HuH-7.5 (cell line): ENCODE measurements around the gene MATCAP1.
A peak's percentile ranks its signal among the peaks of the same experiment; 100 is the strongest.

ENCODE experiments used
- DNase-seq: peaks from one replicate; pipeline ENCODE4 v3.0.0; 2011; ENCODE audit warnings: low spot score

MATCAP1 gene

GRCh38 chr16:67183627-67184452 is at the start of gene MATCAP1:
Gene MATCAP1 (minus strand): TSS chr16:67183963. CDS start chr16:67180610, 3,353 bp downstream.
- peak; percentile 99 for DNase-seq

- no peak for DNase-seq
Observed at GRCh38 chr16:67230809-67231660, 47.3 kb upstream of the MATCAP1 start.

DNA sequence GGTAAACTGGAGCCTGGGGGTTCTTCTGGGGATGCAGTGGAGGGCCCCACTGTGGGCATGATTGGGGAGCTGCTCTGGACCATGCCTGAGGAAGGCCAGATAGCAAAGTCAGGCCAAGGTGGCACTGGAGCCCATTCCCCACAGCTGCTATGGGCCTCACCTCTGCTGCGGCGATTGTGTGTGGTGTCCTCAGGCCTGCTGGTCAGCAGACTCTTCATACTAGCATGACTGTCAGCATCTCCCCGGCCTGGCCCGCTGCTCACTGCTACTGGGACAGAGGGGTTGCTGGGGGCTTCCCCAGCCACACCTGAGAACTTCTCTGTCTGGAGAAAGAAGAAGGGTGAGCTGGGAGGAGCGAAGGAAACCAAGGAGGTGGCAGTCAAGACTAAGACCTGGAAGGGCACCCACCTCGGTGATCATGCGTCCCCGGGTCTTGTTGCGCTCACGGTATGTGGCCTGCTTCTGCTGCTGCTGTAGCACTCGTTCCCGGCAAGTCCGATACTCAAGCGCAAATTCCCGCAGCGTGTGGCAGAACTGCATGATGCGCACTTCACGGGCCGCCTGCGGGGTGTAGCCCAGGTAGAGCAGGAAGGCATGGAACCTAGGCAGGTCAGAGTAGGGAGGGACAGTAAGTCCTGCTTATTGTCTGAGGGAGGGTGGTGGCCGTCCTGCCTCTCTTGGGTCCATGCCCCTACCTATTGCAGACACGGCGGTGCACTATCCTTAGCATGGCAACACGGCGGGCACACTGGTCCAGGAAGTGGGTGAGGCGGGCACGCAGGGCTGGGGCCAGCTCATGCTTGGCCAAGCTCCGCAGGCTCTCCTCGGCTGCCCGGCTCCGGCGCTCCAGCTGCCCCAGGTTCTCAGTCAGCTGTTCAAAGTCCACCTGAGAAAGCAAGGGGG is 46.4 kb upstream of the MATCAP1 start:
- DNase-seq = no peak

DNA sequence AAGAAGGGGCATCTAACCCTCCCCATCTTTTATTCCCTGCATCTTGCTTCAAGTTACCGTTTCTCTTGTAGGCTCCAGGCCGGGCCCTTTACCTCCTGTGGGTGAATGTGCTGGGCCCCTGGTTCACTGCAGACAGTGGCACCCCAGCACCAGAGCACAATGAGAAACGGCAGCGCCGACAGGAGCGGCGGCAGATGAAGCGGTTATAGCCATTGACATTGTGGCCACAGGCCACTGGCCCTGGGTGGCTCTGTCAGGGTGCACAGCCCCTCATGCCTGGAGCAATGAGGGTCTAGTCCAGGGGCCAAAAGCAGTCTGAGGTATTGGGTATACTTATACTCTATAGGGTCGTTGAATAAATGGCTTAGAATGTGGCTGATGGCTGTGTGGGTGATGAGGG is 45.1 kb upstream of the MATCAP1 start:
- no peak for DNase-seq

- no peak for DNase-seq
Observed at GRCh38 chr16:67228034-67228785, 44.4 kb upstream of the MATCAP1 start.

DNA sequence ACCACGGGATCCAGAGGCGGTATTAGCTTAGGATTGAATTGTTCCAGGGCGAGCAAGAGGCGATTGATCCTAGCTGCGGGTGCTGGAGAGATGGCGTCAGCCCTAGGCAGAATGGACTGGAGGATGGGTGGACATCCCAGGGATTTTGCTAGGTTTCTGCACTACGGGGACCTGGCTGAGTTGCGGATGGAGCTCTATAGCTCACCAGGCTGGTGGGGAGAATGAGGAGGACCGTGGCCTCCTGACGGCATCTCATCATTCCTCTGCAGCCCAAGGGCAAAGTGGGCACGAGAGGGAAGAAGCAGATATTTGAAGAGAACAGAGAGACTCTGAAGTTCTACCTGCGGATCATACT is 43.8 kb upstream of the MATCAP1 start:
- no peak for DNase-seq

GRCh38 chr16:67226804-67227566 is 43.2 kb upstream of the MATCAP1 start, which contains the start of gene TMEM208:
Gene TMEM208 (plus strand): TSS chr16:67227130. CDS start chr16:67227219, 89 bp downstream.
- DNase-seq = peak; percentile 96

DNA sequence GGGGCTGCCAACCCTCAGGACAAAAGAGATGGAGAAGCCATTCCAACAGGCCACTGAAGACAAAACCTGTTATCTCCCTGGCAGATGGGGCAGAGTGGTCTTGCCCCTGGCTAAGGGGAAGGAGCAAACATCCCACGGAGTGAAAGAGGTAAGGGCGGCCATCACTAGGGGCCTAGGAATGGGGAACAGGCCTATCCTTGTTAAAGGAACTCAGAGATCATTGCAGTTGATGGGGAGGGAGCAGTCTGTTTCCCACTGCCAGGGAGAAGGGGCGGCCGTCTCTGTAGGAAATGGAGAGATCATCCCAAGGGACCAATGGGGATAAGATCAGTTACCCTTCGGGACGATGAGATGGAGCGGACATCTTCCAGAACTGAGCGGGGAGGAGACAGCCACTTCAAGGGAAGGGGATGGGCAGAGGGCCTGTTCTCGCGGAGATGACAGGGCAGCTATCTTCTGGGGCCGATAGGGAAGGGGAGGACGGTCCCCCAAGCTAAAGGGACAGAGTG is 42.6 kb upstream of the MATCAP1 start:
- DNase-seq = no peak

- no peak for DNase-seq
Observed at GRCh38 chr16:67223992-67224391, 40.2 kb upstream of the MATCAP1 start.

DNA sequence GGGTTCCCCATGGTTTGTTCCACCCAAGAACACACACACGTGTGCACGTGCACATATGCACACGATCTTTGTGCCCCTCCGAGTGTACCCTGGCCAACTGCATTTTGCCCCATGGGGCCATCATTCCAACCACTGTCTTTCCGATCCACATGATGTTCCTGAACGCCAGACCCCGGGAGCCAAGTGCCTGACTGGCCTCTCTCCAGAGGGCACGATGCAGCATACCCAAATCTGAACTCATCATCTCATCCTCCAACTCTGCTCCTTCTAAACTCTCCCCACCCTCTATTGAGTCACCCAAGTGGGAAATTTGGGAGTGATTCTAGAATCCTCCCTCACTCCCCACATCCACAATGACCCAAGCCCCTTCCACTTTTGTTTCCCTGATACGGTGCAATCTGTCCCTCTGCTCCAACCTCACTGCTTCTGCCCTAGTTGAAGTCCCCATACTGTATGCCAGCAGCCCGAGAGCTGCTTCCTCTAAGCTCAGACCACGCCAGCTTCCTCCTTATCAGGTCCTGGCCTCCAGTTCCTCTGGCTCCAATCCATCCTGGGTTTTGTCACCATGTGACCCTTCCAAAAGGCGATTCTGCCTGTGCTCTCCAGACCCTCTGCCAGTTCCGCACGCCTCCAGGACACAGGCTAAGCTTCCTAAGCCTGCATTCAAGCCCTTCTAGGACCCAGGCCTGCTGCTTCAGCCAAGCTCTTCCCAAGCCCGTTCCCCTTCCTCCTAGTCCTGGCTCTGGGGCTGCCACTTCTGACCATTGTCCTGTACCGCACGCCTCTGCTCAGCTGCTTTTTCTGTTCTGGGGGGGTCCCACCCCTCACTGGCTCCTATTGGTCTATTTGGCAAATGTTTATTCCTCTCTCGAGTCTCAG is 33.1 kb upstream of the MATCAP1 start:
- DNase-seq = no peak

- DNase-seq = no peak
Observed at GRCh38 chr16:67215706-67216105, 31.9 kb upstream of the MATCAP1 start.

DNA sequence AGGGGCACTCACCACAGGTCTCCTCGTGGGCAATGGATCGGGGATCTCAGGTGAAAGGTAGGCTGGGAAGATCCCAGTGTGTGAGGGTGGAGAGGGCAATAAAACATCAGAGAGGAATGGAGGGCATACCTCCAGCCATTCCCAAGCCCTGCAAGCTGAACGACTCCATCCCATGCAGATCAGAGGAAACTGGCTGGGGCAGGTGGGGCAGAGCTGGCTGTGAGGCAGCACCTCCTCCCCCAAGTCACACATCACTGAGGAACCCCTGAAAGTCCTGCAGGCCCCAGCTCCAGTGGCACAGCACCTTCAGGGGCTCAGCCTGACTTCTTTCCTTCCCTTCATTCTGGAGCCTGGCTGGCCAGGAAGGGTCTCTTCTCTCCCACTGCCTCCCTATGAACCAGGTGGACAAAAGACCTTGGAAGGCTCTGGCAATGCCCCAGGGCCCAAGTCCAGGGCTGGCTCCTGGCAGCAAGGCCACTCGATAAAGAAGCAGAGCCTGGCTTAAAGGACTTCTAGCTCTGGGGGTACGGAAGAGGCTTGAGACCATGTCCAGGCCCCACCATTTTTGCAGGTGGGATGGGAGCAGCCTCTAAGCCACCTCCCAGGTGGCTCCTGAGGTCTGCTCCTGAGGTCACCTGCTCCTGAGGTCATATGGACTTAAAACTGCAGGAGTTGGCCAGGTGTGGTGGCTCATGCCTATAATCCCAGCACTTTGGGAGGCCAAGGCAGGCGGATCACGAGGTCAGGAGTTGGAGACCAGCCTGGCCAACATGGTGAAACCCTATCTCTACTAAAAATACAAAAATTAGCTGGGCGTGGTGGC is 29.6 kb upstream of the MATCAP1 start:
- no peak for DNase-seq

DNA sequence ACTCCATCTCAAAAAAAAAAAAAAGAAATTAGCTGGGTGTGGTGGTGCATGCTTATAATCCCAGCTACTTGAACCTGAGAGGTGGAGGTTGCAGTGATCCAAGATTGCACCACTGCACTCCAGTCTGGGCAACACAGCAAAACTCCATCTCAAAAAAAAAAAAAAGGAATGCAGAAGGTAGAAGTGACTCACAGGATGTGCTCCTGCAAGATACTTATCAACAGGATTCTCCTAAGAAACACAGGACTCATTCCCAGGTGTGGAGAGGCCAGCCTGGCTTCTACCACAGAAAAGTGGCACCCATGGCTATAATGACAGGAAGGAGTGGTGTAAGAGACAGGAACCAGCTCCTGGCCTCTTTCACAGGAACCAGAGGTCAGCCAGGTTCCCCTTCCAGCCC is 29.0 kb upstream of the MATCAP1 start:
- DNase-seq = no peak

GRCh38 chr16:67211674-67212073 is 27.9 kb upstream of the MATCAP1 start:
- DNase-seq = no peak

- no peak for DNase-seq
Observed at GRCh38 chr16:67210069-67210937, 26.5 kb upstream of the MATCAP1 start.

DNA sequence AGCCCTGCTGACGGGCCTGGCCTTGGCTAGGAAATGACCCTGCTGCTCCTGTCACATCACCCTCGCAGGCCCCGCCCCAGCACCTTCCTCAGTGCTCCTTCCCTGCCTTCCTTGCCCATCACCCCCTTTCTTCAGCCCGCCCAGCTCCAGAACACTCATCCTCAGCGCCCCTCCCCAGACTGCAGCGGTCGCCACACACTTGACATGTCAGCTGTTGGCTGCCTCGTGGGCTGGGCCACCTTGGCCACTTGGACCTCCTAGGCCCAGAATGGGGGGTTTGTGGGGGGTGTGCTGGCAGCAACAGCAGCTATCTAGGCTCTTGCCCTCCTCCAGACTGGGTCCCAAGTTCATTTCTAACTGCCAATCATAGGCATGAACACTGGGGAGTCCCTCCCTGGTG is 25.8 kb upstream of the MATCAP1 start:
- DNase-seq = no peak

GRCh38 chr16:67208154-67208896 is 24.6 kb upstream of the MATCAP1 start:
- no peak for DNase-seq
